ENCODE measurements around the gene MRPL58. TPM values are rescaled to one million over a fixed set of nuclear protein-coding genes. Genes with fewer than 3 reads are reported as not detected.

MRPL58 gene
- total and polyA plus RNA-seq, 2 of the 8 experiments (the other 6 are each of a cell fraction or from before 2014, with no cell fraction given): 43.6 to 49.1 TPM

DNA sequence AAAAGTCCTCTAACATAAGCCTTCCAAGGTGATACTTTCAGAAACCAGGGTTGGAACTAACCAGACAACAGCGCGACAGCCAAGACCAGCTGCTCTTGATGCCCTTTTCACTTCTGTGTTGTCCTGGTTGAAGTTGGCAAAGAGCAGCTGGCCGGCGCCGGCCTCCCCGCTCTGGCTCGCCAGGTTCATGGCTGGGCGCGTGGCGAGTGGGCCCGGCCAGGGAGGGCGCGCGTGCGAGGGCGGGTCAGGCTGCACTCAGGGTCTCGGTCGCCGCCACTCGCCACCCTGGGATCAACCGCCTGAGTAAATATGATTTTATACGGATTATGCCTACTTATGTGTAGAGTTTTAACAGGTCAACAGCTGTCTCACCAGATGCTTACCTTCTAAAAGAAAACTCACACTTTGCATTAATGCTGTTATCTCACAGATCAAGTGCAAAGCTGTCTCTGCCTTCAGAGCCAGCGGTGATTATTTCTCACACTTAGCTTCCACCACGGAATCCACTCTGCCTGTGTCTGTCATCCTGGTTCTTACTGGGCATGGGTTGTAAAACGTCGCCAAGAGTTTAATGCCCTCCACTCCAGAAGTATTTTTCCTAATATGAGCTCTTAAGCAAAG is 48.1 kb downstream of the MRPL58 start (continued):
- TF ChIP-seq, protein P1, sequence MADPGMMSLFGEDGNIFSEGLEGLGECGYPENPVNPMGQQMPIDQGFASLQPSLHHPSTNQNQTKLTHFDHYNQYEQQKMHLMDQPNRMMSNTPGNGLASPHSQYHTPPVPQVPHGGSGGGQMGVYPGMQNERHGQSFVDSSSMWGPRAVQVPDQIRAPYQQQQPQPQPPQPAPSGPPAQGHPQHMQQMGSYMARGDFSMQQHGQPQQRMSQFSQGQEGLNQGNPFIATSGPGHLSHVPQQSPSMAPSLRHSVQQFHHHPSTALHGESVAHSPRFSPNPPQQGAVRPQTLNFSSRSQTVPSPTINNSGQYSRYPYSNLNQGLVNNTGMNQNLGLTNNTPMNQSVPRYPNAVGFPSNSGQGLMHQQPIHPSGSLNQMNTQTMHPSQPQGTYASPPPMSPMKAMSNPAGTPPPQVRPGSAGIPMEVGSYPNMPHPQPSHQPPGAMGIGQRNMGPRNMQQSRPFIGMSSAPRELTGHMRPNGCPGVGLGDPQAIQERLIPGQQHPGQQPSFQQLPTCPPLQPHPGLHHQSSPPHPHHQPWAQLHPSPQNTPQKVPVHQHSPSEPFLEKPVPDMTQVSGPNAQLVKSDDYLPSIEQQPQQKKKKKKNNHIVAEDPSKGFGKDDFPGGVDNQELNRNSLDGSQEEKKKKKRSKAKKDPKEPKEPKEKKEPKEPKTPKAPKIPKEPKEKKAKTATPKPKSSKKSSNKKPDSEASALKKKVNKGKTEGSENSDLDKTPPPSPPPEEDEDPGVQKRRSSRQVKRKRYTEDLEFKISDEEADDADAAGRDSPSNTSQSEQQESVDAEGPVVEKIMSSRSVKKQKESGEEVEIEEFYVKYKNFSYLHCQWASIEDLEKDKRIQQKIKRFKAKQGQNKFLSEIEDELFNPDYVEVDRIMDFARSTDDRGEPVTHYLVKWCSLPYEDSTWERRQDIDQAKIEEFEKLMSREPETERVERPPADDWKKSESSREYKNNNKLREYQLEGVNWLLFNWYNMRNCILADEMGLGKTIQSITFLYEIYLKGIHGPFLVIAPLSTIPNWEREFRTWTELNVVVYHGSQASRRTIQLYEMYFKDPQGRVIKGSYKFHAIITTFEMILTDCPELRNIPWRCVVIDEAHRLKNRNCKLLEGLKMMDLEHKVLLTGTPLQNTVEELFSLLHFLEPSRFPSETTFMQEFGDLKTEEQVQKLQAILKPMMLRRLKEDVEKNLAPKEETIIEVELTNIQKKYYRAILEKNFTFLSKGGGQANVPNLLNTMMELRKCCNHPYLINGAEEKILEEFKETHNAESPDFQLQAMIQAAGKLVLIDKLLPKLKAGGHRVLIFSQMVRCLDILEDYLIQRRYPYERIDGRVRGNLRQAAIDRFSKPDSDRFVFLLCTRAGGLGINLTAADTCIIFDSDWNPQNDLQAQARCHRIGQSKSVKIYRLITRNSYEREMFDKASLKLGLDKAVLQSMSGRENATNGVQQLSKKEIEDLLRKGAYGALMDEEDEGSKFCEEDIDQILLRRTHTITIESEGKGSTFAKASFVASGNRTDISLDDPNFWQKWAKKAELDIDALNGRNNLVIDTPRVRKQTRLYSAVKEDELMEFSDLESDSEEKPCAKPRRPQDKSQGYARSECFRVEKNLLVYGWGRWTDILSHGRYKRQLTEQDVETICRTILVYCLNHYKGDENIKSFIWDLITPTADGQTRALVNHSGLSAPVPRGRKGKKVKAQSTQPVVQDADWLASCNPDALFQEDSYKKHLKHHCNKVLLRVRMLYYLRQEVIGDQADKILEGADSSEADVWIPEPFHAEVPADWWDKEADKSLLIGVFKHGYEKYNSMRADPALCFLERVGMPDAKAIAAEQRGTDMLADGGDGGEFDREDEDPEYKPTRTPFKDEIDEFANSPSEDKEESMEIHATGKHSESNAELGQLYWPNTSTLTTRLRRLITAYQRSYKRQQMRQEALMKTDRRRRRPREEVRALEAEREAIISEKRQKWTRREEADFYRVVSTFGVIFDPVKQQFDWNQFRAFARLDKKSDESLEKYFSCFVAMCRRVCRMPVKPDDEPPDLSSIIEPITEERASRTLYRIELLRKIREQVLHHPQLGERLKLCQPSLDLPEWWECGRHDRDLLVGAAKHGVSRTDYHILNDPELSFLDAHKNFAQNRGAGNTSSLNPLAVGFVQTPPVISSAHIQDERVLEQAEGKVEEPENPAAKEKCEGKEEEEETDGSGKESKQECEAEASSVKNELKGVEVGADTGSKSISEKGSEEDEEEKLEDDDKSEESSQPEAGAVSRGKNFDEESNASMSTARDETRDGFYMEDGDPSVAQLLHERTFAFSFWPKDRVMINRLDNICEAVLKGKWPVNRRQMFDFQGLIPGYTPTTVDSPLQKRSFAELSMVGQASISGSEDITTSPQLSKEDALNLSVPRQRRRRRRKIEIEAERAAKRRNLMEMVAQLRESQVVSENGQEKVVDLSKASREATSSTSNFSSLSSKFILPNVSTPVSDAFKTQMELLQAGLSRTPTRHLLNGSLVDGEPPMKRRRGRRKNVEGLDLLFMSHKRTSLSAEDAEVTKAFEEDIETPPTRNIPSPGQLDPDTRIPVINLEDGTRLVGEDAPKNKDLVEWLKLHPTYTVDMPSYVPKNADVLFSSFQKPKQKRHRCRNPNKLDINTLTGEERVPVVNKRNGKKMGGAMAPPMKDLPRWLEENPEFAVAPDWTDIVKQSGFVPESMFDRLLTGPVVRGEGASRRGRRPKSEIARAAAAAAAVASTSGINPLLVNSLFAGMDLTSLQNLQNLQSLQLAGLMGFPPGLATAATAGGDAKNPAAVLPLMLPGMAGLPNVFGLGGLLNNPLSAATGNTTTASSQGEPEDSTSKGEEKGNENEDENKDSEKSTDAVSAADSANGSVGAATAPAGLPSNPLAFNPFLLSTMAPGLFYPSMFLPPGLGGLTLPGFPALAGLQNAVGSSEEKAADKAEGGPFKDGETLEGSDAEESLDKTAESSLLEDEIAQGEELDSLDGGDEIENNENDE (IDR thresholded peaks at IDR 0.05; ENCODE audit: insufficient replicate concordance, low read length): no peak
- TF ChIP-seq MAFK (IDR thresholded peaks at IDR 0.05; ENCODE audit: low read depth, low read length) (no peak), HDAC2 (IDR thresholded peaks at IDR 0.05; ENCODE audit: borderline replicate concordance in 1 of 2, low read depth in 2 of 2, low read length in 2 of 2) (no peak), SIX5 (IDR thresholded peaks at IDR 0.05; ENCODE audit: low read depth, low read length) (no peak), CREB1 (IDR thresholded peaks at IDR 0.05) (no peak), SP2 (IDR thresholded peaks at IDR 0.05; ENCODE audit: low read length) (no peak), RBBP5 (IDR thresholded peaks at IDR 0.05; ENCODE audit: borderline replicate concordance, low read depth, low read length) (no peak), TBP (IDR thresholded peaks at IDR 0.05; ENCODE audit: low read depth, low read length) (no peak), CBX5 (IDR thresholded peaks at IDR 0.05; ENCODE audit: low read depth, low read length) (no peak), ZNF274 (IDR thresholded peaks at IDR 0.05; ENCODE audit: borderline replicate concordance, extremely low read depth, low read length) (no peak), CHD1 (IDR thresholded peaks at IDR 0.05; ENCODE audit: low read depth, low read length) (no peak), NRF1 (IDR thresholded peaks at IDR 0.05; ENCODE audit: low read depth, low read length) (no peak)
